Activated effector memory CD4-positive, alpha-beta T cell treated with anti-CD3 and anti-CD28 coated beads, Interleukin-2, amount 50 U/mL, for 16 hours (primary cell): ENCODE data around the gene ERC1.

Experiments used
- DNase-seq: peaks from one replicate; pipeline ENCODE4 v3.0.0-alpha.2; 2020

The ERC1 gene

GRCh38 chr12:1369460-1369859, 378.4 kb downstream of the ERC1 start:
- DNase-seq, result no peak

DNA sequence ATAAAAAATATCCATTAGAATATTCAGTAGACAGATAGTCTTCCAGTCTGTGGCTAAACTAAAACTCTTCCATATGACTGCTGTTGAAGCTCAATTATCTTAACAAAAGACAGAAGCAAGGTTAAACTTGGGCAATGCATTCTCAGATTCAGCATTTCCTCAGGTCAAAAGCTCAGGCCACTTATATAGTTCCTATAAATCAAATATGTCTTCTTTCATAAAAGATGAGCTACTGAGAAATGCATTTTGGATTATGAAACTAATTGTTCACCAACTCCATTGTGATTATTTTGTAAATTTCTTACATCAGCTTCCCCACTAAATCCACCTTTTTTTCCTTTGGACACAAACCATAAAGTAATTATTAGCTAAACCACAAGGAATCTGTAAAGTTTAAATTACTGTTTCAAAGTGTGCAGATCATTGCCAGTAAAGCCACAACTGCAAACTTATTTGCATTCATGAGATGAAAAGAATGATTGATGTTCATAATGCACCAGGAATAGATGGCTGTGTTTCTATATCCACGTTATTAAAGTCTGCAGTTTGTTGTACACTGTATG, 379.0 kb downstream of the ERC1 start:
- DNase-seq, result no peak

GRCh38 chr12:1373901-1374735, 383.1 kb downstream of the ERC1 start:
- no peak for DNase-seq

GRCh38 chr12:1375323-1375722, 384.3 kb downstream of the ERC1 start:
- DNase-seq, result no peak

DNA sequence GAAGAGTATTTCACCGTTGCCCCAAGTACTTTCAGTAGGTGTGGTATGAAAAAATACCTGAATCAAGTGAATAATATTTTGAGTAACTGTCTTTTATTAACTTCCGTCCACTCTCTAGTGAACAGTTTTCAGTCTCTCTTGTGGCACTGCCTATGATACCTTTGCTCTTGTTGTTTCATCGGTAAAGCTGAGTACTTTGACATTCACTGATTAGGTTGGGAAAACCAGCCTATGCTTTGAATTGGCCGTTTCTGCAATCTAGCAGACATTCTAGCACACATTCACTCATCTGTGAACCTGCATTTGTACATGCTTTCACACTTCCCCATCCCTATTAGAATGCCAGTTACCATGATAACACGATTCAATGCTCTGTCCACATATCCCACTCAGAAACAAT, 386.1 kb downstream of the ERC1 start:
- no peak for DNase-seq

DNA sequence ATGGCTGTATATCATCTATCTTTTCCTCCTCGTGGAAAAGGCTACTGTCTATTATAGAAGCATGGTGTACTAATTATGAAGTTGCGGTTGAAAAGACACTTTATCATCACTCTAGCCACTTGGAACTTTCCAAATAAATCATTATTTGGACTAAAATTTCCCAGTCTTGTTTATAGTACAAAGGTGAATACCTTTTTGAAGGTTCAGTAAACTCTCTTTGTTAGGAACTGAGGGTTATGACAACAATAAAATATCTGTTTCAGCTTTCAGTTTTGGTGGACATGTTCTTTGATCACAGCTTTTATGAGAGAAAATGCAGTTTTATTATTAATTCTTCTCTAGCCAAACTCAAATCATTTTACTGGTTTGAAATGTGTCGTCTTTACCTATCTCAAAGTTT, 386.7 kb downstream of the ERC1 start:
- DNase-seq, result no peak

GRCh38 chr12:1380171-1380851, 389.3 kb downstream of the ERC1 start:
- DNase-seq, result no peak

DNA sequence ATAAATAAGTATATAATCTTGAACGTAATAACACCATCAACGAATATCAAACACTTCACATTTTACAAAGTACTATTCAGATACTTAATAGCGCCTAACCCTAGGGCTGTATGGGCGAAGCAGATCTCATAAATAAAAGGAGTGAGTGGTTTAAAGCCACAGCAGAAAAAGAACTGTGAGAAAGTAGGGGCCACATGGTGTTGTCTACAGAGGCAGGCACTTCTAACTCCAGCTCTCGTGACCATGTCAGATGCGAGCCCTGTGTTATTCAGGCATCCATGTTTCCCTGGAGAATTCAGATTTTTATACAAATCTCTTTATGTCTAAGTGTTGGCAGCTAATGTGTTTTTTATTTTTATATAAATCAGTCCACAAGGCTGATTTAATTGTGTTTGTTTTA, 391.1 kb downstream of the ERC1 start:
- no peak for DNase-seq

DNA sequence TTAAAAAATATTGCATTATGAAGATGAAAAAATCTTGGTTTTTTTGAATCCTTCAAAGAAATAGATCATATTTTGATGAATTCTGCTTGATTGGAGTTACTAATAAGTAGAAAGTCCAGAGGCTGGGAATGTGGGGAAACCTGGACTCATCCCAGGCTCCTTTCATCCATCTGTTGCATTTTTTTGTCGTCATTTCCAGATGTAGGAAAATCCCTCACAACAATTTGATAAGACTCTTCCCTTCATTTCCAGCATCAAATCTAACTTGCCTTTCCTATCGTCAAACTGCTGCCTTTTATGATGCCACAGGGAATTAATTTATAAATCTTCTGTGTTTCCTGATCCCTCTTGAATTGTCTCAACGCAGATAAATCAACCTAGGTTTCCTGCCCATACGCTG, 391.8 kb downstream of the ERC1 start:
- no peak for DNase-seq

GRCh38 chr12:1383758-1384157, 392.7 kb downstream of the ERC1 start:
- DNase-seq, result no peak

DNA sequence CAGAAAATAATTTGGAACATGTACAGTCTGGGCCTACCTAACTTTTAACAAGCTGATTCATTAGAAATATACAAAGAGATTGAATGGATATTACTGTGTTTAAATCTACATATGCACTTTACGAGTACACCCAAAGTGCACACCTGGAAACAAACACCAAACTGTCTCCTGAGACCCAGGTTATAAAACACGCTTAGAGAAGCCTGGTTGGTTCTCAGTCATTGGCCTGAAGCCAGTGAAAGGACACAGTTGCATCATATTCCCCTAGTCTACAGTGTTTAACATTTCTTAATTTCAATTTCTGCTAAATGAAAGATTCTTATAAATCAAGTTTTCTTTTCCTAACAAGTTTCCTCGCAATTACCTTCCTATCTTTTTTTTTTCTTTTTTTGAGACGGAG, 393.9 kb downstream of the ERC1 start:
- DNase-seq, result no peak

GRCh38 chr12:1391722-1392121, 400.7 kb downstream of the ERC1 start:
- no peak for DNase-seq

DNA sequence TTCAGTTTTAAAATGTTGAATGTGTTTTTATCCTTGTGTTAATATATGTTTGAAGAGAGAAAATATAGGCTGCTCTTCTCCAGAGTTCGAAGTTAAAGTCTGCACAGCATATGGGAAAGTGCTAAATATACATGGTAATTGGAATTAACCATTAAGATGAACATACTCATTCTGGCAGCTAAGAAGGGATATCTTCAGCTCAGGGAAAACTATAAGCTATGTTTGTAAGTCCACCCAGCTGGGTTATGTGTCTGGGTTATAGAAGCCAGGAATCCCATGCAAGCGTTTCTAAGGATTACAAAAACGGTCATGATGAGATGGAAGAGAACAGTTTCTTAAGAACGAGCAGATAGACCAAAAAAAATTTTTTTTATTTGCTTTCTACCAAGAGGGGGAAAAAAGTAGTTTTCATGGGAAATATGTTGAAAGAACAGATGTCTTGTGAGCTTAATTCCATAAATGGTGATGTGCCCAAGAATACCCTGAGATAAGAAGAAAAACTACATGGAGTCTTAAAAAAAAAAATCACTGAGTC, 404.5 kb downstream of the ERC1 start:
- DNase-seq, result no peak

GRCh38 chr12:1398673-1399072, 407.6 kb downstream of the ERC1 start:
- DNase-seq, result no peak

DNA sequence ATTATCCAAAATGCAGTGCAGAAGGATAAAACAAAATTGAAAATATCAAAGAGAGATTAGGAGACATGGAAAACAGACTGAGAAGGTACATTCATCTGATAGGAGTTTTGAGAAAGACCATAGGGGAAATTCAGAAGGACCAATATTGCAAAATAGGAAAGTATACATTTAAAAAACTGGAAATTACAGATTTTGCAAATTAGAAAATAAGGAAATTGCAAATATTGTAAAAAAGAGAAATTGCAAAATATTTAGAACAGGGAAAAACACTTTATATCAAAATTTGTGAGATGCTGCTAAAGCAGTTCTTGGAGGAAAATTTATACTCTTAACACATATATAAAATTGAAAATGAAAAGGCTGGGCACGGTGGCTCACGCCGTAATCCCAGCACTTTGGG, 410.9 kb downstream of the ERC1 start:
- DNase-seq, result no peak

DNA sequence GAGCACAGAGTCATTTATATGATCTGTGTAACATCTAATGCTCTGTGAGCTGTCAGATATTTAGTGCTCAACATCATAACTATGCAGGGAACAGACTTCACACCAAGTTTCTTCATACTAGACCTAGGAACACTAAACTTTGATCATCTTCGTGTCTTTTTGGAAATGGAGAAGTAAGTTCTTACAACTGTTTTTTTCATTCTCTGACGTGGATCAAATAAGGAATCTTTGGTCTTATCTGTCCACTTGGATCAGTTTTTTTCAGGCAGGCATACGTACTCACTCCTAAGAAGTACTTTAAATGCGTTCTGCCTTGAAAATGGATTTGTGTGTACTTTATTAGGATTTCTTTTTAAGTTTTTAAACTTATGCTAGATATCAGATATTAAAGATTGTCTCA, 412.4 kb downstream of the ERC1 start:
- no peak for DNase-seq

- no peak for DNase-seq
Measured at GRCh38 chr12:1405619-1406018, 414.6 kb downstream of the ERC1 start.

DNA sequence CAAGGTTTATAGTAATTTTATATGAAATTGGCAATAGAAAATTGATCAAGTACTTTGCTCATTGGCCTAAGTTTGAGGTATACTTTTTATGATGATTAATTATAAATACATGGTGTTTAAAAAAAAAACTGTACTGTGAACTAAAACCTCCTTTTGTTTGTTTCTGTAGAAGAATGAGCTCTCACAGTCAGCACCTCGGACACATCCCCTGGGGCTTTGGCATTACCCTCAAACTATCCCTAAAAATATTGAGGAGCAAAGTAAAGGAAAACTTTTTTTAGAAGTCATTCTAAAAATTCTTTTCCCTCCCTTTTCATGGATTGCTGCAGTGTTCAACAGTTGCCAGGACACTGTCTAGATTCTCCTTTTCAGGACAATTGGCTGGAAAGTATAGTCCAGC, 419.8 kb downstream of the ERC1 start:
- no peak for DNase-seq

- no peak for DNase-seq
Measured at GRCh38 chr12:1413930-1414329, 422.9 kb downstream of the ERC1 start.

DNA sequence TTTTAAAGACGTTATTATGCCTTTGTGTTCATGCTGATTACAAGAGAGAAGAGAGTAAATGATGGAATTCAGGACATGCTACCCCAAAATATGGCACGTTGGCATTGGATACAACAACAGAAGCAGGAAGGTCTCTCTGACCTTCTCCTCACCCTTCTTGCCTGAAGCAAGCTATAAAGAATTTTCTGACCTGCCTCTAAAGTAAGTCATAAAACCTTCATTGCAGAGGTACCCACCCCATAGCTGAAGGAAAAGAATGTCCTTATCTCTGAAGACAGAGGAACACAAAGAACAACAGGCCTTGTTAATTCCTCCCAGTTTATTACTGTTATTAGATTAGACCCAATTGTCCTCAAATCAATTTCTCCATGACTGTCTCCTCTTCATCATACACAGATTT, 427.1 kb downstream of the ERC1 start:
- no peak for DNase-seq

DNA sequence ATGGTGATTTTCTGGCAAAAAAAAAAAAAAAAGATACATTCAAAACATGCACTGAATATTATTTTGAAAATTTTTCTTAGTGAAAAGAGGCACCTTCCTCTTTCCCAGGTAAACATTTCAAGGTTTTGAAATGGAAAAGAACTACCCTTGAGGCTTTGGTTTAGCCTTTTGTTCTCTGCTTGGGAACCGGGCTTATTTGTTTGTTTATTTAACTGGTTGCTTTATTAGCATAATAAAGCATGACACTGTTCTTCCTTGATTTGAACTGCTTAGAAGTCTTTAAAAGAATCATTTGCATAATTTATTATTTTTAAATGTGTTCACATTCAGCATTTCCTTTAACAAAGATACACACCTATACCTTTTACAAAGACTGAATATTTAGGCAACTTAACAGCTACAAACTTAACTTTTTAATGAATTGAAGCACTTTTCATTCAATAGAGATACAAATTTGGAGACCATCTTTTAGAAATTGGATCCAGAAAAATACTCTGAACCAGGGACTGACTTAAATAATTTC, 428.9 kb downstream of the ERC1 start:
- DNase-seq, result no peak

GRCh38 chr12:1421091-1421846, 430.2 kb downstream of the ERC1 start:
- DNase-seq, result no peak
